ENCODE data around the gene KIAA1671.
"Not testable (repeated sequence)": the region's sequence is repeated elsewhere in the genome, so short reads cannot be mapped to it uniquely, and the experiment has no call there.

KIAA1671 gene

GRCh38 chr22:25203082-25203481, 250.6 kb downstream of the KIAA1671 start:
- no peak for DNase-seq (ENCODE audit: low read depth)

DNA sequence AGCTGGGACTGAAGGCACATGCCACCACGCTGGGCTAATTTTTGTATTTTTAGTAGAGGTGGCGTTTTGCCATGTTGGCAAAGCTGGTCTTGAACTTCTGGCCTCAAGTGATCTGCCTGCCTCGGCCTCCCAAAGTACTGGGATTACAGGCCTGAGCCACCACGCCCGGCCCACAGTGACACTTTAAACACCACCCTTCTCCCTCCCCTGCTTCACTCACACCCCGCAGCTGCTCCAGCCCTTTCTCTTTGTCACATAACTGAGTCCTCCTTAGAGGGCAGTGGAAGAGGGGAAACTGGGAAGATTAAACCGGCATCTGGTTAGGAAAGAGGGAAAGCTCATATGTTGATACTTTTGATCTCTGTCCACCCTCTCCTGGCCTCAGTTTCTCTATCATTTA, 252.0 kb downstream of the KIAA1671 start:
- not testable (repeated sequence) for DNase-seq (ENCODE audit: low read depth)

DNA sequence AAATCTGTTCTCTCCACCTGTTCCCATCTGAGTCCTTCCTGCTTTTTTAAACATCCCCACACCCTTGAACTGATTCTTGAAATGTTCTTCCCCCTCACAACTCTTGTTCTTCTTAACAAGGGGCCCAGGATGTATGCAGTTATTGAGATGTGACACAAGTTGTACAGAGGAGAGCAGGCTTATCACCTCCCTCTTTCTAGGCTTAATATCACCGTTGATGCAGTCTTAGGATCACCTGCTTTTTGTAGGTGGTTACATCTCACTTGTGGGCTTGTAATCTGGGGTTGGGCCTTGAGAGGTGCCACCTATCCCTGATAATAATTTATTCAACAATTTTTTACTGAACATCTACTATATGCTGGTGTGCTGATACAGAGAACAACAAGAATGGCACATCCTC, 253.3 kb downstream of the KIAA1671 start:
- no peak for DNase-seq (ENCODE audit: low read depth)

GRCh38 chr22:25206998-25207397, 254.5 kb downstream of the KIAA1671 start:
- DNase-seq (ENCODE audit: low read depth), result no peak

- DNase-seq (ENCODE audit: low read depth), result no peak
These were observed 255.1 kb downstream of the KIAA1671 start for GRCh38 chr22:25207553-25208157.

- no peak for DNase-seq (ENCODE audit: low read depth)
These were observed 255.8 kb downstream of the KIAA1671 start for GRCh38 chr22:25208328-25208727.

DNA sequence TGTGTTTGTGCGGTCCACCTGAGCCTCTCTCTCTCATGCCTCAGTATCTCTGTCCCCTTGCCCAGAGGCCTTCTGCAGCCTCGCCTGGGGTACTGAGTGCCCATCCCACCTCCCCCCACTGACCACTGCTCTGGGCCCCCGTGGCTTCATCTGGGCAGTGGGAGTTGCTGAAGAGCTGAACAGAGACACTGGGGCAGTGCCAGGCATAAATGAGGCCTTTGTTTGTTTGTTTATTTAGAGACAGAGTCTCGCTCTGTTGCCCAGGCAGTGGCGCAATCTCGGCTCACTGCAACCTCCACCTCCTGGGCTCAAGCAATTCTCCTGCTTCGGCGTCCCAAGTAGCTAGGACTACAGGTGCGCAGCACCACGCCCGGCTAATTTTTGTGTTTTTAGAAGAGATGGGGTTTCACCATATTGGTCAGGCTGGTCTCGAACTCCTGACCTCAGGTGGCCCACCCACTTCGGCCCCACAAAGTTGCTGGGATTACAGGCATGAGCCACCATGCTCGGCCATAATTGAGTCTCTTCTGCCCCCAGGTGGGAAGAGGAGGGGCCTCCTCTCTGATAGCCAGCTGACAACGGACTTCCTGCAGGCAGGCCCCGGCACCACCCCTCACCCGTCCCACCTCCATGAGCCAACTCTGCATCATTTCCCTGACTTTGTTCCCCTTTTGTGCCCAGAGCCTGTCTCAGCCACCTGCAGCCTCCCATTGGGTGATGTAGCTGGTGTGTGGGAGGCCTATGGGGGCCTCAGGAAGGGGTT, 256.4 kb downstream of the KIAA1671 start:
- DNase-seq (ENCODE audit: low read depth), result no peak

DNA sequence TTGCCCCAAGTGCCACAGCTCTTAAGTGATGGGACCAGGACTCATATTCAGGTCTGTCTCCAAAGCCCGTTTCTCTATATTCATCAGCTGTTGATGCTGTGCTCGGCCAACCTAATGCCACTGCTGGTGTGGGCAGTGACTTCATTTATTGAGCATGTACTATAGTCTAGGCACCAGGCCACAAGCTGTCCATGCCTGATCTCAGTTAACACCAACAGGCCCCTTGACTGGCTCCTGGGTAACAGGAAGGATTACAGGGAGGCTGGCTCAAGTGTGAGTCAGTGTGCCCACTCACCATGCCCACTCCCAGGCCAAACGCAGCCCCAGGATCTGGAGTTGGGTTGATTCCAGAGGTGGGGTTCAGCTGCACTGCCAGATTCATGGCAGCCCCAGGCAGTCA, 258.3 kb downstream of the KIAA1671 start:
- DNase-seq (ENCODE audit: low read depth), result no peak

DNA sequence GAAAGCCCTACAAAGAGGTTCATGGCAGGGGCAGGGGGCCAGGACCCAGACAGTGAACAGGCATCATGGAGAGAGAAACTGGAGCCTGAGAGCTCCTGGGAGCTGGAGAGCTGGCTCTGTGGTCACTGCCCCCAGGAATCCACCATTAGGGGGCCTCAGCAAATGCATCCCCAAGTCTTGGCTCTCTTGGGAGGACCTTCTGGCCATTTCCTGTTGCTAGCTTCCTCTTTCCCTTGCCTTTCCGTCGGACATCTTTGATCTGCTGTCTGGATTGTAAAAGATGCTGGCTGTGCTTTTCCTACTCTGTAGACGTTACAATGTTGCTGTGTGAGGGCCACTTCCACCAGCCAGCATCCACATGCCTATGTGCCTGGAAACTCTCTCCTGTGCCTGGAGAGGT, 259.8 kb downstream of the KIAA1671 start:
- no peak for DNase-seq (ENCODE audit: low read depth)

DNA sequence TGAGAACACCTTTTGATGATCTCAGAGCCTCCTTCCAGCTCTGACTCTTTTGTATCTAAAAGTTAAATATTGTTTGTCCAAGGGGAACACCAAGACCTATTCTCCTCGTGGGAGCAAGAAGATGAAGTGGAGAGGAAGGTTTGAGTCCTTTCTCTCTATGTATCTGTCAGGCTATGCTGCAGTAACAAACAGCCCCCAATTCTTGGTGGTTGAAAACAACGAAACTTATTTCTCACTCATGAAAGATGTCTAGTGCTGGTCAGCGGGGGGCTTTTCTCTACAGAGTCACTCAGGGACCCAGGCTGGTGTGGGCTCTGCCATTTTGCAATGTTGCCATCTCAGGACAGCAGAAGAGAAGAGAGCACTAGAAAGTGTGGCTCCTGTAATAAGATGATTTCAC, 260.7 kb downstream of the KIAA1671 start:
- DNase-seq (ENCODE audit: low read depth), result no peak

DNA sequence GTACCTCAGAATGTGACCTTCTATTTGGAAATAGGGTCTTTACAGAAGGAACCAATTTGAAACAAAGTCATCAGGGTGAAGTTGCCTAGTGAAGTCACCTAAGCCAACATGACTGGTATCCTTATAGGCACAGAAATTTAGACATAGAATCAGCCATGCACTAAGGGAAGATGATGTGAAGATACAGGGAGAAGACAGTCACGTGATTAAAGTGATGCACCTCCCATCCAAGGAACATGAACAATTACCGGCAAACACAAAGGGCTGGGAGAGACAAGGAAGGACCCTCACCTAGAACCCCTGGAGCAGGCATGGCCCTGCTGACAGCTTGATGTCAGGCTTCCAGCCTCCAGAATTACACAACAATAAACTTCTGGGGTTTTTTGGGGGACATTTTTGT, 263.7 kb downstream of the KIAA1671 start:
- no peak for DNase-seq (ENCODE audit: low read depth)

- no peak for DNase-seq (ENCODE audit: low read depth)
These were observed 266.7 kb downstream of the KIAA1671 start, which contains the start of gene CRYBB2 for GRCh38 chr22:25219211-25219689. Gene CRYBB2 (plus strand): TSS chr22:25219639. CDS start chr22:25221430, 1,791 bp downstream.

GRCh38 chr22:25219948-25220442, 267.5 kb downstream of the KIAA1671 start:
- DNase-seq (ENCODE audit: low read depth), result no peak

GRCh38 chr22:25221790-25222189, 269.3 kb downstream of the KIAA1671 start:
- no peak for DNase-seq (ENCODE audit: low read depth)

- DNase-seq (ENCODE audit: low read depth), result no peak
These were observed 270.8 kb downstream of the KIAA1671 start for GRCh38 chr22:25223269-25223850.

- DNase-seq (ENCODE audit: low read depth), result no peak
These were observed 276.3 kb downstream of the KIAA1671 start for GRCh38 chr22:25228822-25229221.

DNA sequence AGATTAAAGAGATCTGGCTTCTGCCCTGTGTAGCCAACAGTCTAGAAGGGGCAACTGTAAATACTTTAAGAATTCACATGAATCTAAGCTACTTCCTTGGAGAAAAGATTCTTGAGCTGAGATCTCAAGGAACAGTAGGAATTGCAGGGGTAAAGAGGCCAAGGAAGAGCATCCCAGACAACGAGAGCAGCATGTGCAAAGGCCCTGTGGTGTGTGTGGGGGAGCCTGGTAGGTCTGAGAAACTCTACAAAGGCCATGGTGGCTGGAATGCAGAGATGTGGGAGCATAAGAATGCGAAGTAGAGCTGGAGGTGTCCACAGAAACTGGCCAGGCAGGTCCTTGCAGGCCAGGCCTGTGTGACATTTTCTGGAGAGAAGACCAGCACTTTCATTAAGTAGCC, 278.2 kb downstream of the KIAA1671 start:
- not testable (repeated sequence) for DNase-seq (ENCODE audit: low read depth)

- DNase-seq (ENCODE audit: low read depth), result peak; percentile 43
These were observed 279.8 kb downstream of the KIAA1671 start for GRCh38 chr22:25232301-25232700.

- not testable (repeated sequence) for DNase-seq (ENCODE audit: low read depth)
These were observed 281.2 kb downstream of the KIAA1671 start for GRCh38 chr22:25233706-25234105.

DNA sequence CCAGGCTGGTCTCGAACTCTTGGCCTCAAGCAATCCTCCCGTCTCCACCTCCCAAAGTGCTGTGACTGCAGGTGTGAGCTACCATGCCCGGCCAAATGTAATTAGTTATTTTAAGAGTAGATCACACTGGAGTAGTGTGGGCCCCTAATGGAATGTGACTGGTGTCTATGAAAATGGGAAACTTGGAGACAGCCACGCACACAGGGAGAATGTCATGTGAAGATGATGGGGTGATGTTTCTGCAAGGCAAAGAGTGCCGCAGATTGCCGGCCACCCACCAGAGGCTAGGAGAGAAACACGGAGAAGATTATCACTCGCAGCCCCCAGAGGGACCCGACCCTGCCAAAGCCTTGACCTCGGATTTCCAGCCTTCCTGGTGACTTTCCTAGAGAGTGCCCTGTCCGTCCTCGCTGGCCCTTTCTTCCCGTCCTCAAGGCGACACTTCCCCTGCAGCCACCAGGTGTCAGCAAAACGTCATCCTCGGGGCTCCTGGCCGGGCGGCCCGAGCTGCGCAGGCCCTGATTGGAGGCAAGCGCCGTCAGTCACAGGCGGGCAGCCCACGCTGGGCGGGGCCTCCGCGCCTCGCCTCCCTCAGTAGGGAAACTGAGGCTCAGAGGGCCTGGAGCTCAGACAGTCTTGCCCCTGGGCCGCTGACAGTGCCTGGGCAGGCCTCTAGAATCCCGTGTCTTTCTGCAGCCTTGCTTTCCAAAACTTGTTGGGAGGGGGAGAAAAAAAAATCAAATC, 283.2 kb downstream of the KIAA1671 start:
- peak; percentile 76 for DNase-seq (ENCODE audit: low read depth)

GRCh38 chr22:25236417-25236816, 283.9 kb downstream of the KIAA1671 start:
- no peak for DNase-seq (ENCODE audit: low read depth)

DNA sequence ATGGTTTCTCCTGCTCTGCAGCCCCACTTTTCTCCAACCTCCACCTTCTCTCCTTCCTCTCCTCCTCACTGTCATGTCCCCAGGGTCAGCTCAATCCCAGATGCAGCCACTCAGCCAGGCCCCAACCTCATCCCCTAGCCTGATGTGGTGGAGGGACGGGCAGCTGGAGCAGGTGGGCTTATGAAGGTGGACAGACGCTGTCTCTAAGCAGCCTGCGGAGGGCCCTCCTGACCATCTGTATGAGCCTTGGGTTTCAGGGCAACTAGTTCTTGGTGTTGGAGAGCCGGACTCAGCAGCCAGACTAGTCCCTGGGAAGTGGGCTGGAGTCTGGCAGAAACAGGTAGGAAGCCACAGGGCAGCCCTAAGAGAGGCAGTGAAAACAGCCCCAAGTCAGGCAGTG, 285.0 kb downstream of the KIAA1671 start:
- DNase-seq (ENCODE audit: low read depth), result no peak

All from iris pigment epithelial cell (primary cell).